SJCRH30 (cell line): ENCODE results near the gene PIK3CB. TPM values are rescaled to one million over a fixed set of nuclear protein-coding genes. Genes with fewer than 3 reads are reported as not detected.
A peak's percentile ranks its signal among the peaks of the same experiment; 100 is the strongest.
"Not testable (repeated sequence)": the region's sequence is repeated elsewhere in the genome, so short reads cannot be mapped to it uniquely, and the experiment has no call there.

ENCODE experiments used
- DNase-seq, 2 experiments: peaks; one replicate each; pipeline ENCODE4 v3.0.0-alpha.2; 2015 to 2020
- H3K27ac ChIP-seq: fragments of 250-450 bp; sonication (Bioruptor Pico); 2 replicates; pipeline ENCODE4 v1.5.1; 2020; ENCODE audit warnings: mild to moderate bottlenecking, moderate library complexity
- H3K27me3 ChIP-seq: fragments of 250-450 bp; sonication (Bioruptor Pico); 2 replicates; pipeline ENCODE4 v1.5.1; 2020; ENCODE audit warnings: mild to moderate bottlenecking, moderate library complexity
- H3K36me3 ChIP-seq: fragments of 250-450 bp; sonication (Bioruptor Pico); 2 replicates; pipeline ENCODE4 v1.5.1; 2020; ENCODE audit warnings: mild to moderate bottlenecking, moderate library complexity
- H3K4me1 ChIP-seq: fragments of 250-450 bp; sonication (Bioruptor Pico); 2 replicates; pipeline ENCODE4 v1.5.1; 2020; ENCODE audit warnings: mild to moderate bottlenecking, moderate library complexity
- H3K4me3 ChIP-seq: fragments of 250-450 bp; sonication (Bioruptor Pico); 2 replicates; pipeline ENCODE4 v1.5.1; 2020; ENCODE audit warnings: mild to moderate bottlenecking, moderate library complexity
- H3K9me3 ChIP-seq: fragments of 250-450 bp; sonication (Bioruptor Pico); replicated peaks from 2 replicates; pipeline ENCODE4 v1.5.1; 2020; ENCODE audit warnings: mild to moderate bottlenecking, moderate library complexity
- total RNA-seq: library from RNA; depleted of rRNA; stranded (reverse); fragments of >200 nt; shearing (Covaris generic); gene quantifications from 2 replicates; pipeline ENCODE4 v1.2.3, GENCODE V29; 2014

Gene PIK3CB
- total RNA-seq, 1 experiment from 2014 or later: 5.6 TPM

DNA sequence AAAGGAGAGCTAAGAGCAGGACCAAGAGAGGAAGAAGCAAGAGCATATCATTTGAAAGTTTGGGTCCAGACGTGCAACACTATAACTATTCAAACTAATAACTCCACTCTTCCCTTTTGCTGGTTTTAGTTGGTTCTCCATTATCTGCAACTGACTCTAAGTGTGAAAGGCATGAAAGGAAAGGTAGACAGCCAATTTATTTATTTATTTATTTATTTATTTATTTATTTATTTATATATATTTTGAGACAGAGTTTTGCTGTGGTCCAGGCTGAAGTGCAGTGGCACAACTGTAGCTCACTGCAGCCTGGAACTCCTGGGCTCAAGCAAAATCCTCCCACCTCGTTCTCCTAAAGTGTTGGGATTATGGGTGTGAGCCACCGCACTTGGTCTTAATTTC, 22.1 kb upstream of the PIK3CB start:
- Histone ChIP-seq H3K36me3 (no peaks in the 10 kb centered on the region), H3K27ac (no peak overlapping the region), H3K9me3 (no peaks in the 10 kb centered on the region), H3K4me3 (no peak overlapping the region), H3K4me1 (no peaks in the 10 kb centered on the region), H3K27me3 (no peaks in the 10 kb centered on the region)
- DNase-seq: no peak

DNA sequence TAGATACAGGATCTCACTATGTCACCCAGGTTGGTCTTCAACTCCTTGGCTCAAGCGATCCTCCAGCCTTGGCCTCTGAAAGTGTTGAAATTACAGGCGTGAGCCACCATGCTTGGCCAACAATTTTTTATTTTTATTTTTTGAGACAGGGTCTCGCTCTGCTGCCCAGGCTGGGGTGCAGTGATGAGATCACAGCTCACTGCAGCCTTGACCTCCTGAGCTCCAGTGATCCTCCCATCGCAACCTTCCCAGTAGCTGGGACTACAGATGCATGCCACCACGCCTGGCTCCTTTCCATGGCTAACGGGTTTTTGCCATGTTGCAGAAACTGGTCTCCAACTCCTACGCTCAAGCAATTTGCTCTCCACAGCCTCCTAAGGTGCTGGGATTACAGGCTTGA, 20.2 kb upstream of the PIK3CB start:
- no peaks in the 10 kb centered on the region for H3K9me3 ChIP-seq
- H3K27me3 ChIP-seq: no peaks in the 10 kb centered on the region
- H3K36me3 ChIP-seq: no peaks in the 10 kb centered on the region
- no peak for DNase-seq
- no peak overlapping the region for H3K4me3 ChIP-seq
- H3K4me1 ChIP-seq: no peaks in the 10 kb centered on the region
- H3K27ac ChIP-seq: no peak overlapping the region

DNA sequence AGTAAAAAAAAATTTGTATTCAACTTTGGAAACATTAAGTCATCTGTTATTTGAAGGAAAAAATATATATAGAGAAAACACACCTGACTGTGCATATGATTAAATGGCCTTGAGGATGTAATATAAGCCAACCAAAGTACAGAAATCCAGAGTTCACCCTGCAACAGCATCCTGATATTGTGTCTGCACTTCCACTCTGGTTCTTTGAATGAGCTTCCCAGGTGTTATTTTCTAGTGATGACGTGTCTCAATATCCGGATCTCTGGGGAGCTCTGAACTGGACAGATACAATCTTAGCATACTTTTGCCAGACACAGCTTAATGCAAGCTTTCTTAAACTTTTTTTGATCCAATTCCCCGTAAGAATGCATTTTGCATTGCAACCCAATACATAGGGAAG, 19.5 kb upstream of the PIK3CB start:
- DNase-seq: no peak
- no peak overlapping the region for H3K27ac ChIP-seq
- H3K9me3 ChIP-seq: no peaks in the 10 kb centered on the region
- no peak overlapping the region for H3K4me3 ChIP-seq
- H3K27me3 ChIP-seq: no peaks in the 10 kb centered on the region
- no peaks in the 10 kb centered on the region for H3K4me1 ChIP-seq
- no peaks in the 10 kb centered on the region for H3K36me3 ChIP-seq

DNA sequence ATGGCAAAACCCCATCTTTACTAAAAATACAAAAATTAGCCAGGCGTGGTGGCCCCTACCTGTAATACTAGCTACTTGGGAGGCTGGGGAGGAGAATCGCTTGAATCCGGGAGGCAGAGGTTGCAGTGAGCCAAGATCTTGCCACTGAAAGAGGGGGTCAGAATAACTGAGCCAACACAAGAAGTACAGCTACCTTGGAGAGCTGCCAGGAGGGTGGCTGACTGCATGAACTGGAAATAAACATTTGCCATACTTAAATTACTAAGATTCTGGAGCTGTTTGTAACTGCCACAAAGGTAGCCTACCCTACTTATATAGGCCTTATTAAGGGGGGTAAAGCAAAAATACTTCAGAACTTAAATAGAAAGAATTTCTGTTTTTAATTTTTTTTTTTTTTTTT, 15.4 kb upstream of the PIK3CB start:
- no peak overlapping the region for H3K27ac ChIP-seq
- DNase-seq: peak; percentile 34 to 48
- H3K36me3 ChIP-seq: no peaks in the 10 kb centered on the region
- no peaks in the 10 kb centered on the region for H3K9me3 ChIP-seq
- no peak overlapping the region for H3K4me3 ChIP-seq
- no peaks in the 10 kb centered on the region for H3K4me1 ChIP-seq
- H3K27me3 ChIP-seq: no peaks in the 10 kb centered on the region

DNA sequence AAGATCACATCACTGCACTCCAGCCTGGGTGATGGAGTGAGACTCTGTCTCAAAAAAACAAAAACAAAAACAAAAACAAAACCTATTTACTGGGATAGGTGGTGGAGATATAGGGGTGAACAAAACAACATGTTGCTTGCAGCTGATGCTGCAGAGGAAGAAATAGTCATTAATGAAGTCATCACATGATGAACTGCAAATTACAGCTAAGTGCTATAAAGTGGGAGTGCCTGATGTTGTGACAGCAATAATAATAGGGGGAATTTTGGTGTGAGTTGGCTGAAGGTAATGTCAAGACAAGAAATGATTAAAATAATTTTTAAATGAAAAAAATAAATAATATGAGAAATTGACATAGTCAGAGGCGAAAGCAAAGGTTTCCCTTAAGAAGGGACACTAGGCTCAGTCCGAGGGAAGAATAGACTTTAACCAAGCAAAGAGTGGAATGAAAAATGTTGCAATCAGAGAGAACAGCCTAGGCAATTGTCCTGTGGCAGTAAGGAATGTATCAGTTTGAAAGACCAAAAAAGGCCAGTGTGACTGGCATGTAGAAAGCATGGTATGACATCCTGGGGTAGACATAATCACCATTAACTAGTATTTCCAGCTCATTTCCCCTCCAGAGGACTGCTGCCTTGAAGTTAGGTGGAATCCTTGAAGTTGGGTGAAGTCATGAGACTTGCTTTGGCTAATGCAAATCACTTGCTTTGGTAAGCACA, 14.7 kb upstream of the PIK3CB start:
- no peaks in the 10 kb centered on the region for H3K4me1 ChIP-seq
- no peak for DNase-seq

DNA sequence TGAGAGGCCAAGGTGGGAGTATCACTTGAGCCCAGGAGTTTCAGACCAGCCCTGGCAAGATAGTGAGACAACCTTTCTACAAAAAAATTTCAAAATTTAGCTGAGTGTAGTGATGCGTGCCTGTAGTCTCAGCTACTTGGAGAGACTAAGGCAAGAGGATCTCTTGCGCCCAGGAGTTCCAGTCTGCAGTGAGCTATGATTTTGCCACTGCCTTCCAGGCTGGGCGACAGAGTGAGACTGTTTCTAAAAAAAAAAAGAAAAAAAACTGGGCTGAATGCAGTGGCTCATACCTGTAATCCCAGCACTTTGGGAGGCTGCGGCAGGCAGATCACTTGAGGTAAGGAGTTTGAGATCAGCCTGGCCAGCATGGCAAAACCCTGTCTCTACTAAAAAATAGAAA, 14.0 kb upstream of the PIK3CB start:
- H3K9me3 ChIP-seq: no peaks in the 10 kb centered on the region

More for the DNA sequence above, 14.7 kb upstream of the PIK3CB start:
- no peaks in the 10 kb centered on the region for H3K27me3 ChIP-seq
- no peak overlapping the region for H3K4me3 ChIP-seq
- no peaks in the 10 kb centered on the region for H3K36me3 ChIP-seq
- no peak overlapping the region for H3K27ac ChIP-seq
- no peaks in the 10 kb centered on the region for H3K9me3 ChIP-seq

DNA sequence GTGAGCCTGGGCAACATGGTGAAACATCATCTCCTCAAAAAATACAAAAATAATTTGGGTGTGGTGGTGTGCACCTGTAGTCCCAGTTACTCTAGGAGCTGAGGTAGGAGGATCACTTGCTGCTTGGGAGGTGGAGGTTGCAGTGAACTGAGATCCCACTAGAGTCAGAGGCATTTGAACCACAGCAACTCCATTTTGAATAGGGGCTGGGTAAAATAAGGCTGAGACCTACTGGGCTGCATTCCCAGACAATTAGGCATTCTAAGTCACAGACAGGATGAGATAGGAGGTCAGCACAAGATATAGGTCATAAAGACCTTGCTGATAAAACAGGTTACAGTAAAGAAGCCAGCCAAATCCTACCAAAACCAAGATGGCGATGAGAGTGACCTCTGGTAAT, 12.1 kb upstream of the PIK3CB start:
- H3K36me3 ChIP-seq, H3K9me3 ChIP-seq, DNase-seq, H3K4me3 ChIP-seq, H3K27ac ChIP-seq, H3K4me1 ChIP-seq, H3K27me3 ChIP-seq: not testable (repeated sequence)

More for the DNA sequence above, 14.0 kb upstream of the PIK3CB start:
- no peak overlapping the region for H3K4me3 ChIP-seq
- no peaks in the 10 kb centered on the region for H3K36me3 ChIP-seq
- no peaks in the 10 kb centered on the region for H3K27me3 ChIP-seq
- DNase-seq: no peak
- no peak overlapping the region for H3K27ac ChIP-seq
- H3K4me1 ChIP-seq: no peaks in the 10 kb centered on the region

DNA sequence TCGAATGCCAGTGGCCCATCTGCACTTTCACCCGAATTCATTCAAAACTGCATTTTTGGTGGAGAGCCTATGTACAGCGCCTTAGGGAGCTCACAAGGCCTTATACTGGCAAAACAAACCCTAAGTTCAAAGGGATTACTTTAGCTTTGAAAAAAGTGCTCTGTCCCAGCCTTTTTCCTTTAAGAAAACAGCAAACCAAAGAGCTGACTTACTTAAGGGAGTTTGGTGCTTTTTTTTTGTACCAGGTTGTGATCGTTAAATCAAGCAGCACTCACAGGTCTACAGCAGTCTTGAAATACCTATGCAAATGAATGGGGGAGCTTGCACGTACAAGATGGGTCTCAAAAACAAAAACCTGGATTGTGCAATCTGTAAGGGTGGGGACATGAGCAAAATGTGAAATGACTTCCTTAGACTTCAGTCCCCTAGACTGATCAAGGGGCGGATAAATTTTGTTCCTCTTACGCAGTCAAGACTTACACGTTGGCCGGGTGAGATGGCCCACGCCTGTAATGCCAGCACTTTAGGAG, 11.6 kb upstream of the PIK3CB start:
- H3K4me1 ChIP-seq: no peaks in the 10 kb centered on the region
- H3K4me3 ChIP-seq: no peak overlapping the region
- no peaks in the 10 kb centered on the region for H3K9me3 ChIP-seq
- DNase-seq: no peak
- no peaks in the 10 kb centered on the region for H3K27me3 ChIP-seq
- H3K27ac ChIP-seq: no peak overlapping the region
- no peaks in the 10 kb centered on the region for H3K36me3 ChIP-seq

DNA sequence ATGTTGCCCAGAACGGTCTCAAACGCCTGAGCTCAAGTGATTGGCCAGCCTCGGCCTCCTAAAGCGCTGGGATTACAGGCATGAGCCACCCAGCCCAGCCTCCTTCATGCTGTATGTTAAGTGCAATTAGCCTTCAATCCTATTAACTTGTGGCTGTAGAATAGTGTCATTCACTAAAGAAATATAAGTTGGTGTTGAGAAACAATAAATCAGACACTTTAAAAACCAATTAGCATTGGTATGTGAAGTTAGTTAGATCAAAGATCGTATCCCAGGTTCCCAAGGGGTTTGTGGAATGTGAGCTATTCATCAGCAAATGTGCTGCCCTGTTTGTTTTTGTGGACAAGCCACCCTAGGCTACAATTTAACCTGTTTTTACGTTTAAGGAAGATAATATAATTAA, 11.0 kb upstream of the PIK3CB start:
- peak overlapping the region; percentile 55 for H3K4me3 ChIP-seq
- H3K27me3 ChIP-seq: no peaks in the 10 kb centered on the region
- DNase-seq: peak; percentile 28 to 45
- no peaks in the 10 kb centered on the region for H3K36me3 ChIP-seq
- no peaks in the 10 kb centered on the region for H3K9me3 ChIP-seq
- peak overlapping the region; percentile 53 for H3K27ac ChIP-seq
- no peaks in the 10 kb centered on the region for H3K4me1 ChIP-seq

DNA sequence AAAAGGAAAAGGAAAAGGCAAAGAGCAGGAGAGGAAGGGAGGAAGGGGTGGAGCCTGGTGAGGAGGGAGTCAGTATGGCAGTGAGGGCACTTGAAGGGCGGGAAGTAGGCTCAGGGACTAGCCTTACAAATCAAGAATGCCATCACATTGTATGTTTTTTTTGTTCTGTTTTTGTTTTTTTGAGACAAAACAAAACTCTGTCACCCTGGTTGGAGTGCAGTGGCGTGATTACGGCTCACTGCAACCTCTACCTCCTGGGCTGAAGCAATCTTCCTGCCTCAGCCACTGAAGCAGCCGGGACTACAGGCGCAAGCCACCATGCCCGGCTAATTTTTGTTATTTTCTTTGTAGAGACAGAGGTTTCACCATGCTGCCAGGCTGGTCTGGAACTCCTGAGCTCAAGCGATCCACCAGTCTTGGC, 10.5 kb upstream of the PIK3CB start:
- DNase-seq: peak; percentile 44 to 50
- Histone ChIP-seq H3K27ac (peak overlapping the region; percentile 53), H3K9me3 (no peaks in the 10 kb centered on the region), H3K36me3 (no peaks in the 10 kb centered on the region), H3K27me3 (no peaks in the 10 kb centered on the region), H3K4me3 (peak overlapping the region; percentile 55), H3K4me1 (no peaks in the 10 kb centered on the region)

DNA sequence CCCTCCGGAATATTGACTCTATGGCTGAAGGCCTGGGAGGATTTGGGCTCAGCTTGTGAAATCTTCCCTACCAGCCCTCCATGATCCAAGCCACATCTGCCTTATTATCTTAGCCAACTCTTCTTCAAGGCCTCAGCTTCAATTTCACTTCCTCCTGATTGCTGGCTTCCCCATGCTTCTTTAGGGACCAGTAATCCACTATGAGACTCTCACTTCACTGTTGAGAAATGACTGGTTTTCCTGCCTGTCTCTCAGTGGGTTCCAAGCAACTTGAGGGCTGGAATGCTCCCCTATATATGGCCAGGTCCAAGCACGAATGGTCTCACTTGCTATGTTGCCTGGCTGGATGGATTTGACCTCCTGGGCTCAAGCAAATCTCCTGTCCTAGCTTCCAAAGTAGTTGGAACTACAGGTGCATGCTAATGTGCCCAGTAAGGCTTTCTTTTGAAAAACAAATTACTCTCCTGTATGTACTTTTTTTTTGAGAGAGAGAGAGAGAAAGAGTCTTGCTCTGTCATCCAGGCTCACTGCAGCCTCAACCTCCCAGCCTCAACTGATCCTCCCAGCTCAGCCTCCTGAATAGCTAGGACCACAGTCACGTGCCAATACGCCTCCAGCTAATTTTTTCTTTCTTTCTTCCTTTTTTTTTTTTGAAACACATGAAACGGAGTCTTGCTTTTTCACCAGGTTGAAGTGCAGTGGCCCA, 7.9 kb upstream of the PIK3CB start:
- no peaks in the 10 kb centered on the region for H3K36me3 ChIP-seq
- H3K4me3 ChIP-seq: no peak overlapping the region
- no peaks in the 10 kb centered on the region for H3K27me3 ChIP-seq
- H3K9me3 ChIP-seq: no peaks in the 10 kb centered on the region
- no peaks in the 10 kb centered on the region for H3K4me1 ChIP-seq
- no peak overlapping the region for H3K27ac ChIP-seq
- DNase-seq: no peak

DNA sequence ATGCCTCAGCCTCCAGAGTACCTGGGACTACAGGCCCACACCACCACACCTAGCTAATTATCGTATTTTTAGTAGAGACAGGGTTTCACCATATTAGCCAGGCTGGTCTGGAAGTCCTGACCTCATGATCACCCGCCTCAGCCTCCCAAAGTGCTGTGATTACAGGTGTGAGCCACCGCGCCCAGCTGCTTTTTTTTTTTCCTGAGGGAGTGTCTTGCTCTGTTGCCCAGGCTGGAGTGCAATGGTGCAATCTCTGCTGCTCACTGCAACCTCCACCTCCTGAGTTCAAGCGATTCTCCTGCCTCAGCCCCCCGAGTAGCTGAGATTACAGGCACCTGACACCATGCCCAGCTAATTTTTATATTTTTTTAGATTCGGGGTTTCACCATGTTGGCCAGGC, 3.7 kb upstream of the PIK3CB start:
- not testable (repeated sequence) for H3K4me3 ChIP-seq, H3K36me3 ChIP-seq, H3K27ac ChIP-seq, DNase-seq, H3K4me1 ChIP-seq, H3K27me3 ChIP-seq, H3K9me3 ChIP-seq

DNA sequence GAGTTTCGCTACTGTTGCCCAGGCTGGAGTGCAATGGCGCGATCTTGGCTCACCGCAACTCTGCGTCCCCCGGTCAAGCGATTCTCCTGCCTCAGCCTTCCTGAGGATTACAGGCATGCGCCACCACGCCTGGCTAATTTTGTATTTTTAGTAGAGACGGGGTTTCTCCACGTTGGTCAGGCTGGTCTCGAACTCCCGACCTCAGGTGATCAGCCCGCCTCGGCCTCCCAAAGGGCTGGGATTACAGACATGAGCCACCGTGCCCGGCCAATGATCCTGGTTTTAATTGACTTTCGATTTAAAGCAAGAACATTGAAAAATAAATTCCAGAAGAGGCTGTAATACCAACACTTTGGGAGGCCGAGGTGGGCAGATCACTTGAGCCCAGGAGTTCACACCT, 1.1 kb upstream of the PIK3CB start:
- not testable (repeated sequence) for H3K4me1 ChIP-seq, DNase-seq, H3K36me3 ChIP-seq, H3K27me3 ChIP-seq, H3K9me3 ChIP-seq
- Histone ChIP-seq H3K4me3 (peak overlapping the region; percentile 87), H3K27ac (peak overlapping the region; percentile 83; the same call in 1 of the 2 replicates)

DNA sequence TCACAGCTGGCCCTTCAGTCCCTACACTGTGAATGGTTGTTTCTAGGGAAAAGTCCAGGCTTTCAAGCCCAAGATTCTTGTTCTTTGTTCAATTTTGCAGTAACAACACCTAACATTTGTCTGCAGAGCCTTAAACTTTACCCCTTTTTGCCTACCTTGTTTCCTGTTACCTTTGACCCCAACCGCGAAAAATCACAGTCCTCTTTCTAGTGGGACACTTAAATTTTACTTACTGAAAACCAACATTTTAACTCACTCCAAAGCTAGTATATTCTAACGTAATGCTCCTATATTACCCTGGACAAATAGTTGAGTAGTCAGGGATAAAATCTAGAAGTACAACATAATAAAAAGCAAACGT, 649 bp upstream of the PIK3CB start:
- Histone ChIP-seq H3K27me3 (no peaks in the 10 kb centered on the region), H3K4me3 (peak overlapping the region; percentile 87)
- DNase-seq: no peak

DNA sequence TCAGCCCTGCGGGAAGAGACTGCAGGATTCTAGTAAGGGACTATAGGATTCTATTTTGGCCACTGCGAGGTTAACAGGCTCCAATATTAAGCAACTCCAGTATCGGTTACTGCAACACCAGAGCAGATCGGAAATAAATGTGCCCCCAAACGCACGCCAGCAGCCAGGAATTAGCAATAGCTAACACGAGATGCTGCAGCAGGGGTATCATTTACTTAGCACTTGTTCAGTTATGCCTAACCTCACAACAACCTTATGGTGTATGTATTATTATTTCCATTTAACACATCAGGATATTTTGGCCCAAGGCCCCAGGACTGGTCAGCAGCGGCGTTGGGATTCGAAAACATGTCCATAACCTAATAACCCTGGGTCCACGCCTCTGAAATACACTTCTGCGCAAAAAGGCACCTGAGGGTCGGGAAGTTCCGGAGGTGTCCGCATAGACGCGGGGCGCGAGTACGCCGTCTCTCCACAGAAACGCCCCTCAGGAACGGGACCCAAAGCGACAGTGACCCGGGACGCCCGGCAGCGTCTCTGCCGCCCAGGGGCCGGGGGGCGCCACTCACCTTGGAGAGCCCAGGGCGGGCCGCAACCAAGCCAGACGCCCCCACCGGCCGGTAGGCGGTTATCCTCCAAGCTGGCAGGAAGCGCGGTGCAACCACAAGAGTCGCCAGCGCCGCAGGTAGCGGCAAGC, 681 bp downstream of the PIK3CB start:
- Histone ChIP-seq H3K27ac (no peak overlapping the region), H3K4me1 (no peaks in the 10 kb centered on the region; the same call in 1 of the 2 replicates), H3K9me3 (no peaks in the 10 kb centered on the region), H3K36me3 (no peaks in the 10 kb centered on the region), H3K4me3 (peak overlapping the region; percentile 87), H3K27me3 (no peaks in the 10 kb centered on the region)
- DNase-seq: peak in 1 of 2 experiments; percentile 20

More for the DNA sequence above, 649 bp upstream of the PIK3CB start:
- Histone ChIP-seq H3K36me3 (no peaks in the 10 kb centered on the region), H3K9me3 (no peaks in the 10 kb centered on the region), H3K27ac (peak overlapping the region; percentile 83), H3K4me1 (no peaks in the 10 kb centered on the region; the same call in 1 of the 2 replicates)
